Hepatocyte (in vitro differentiated cells): Measurements from ENCODE around the gene ZNF697. TPM values are rescaled to one million over a fixed set of nuclear protein-coding genes. Genes with fewer than 3 reads are reported as not detected.

Source experiments
- DNase-seq: peaks from one replicate; pipeline ENCODE4 v3.0.0-alpha.2; 2016; ENCODE audit warnings: low spot score
- H2AFZ ChIP-seq: fragments of 200-600 bp; sonication (generic); 2 replicates; pipeline ENCODE4 v1.6.0; 2016; ENCODE audit warnings: antibody characterized with exemption, mild to moderate bottlenecking
- H3K27ac ChIP-seq: fragments of 200-600 bp; sonication (generic); 2 replicates; pipeline ENCODE4 v1.5.1; 2016; ENCODE audit warnings: mild to moderate bottlenecking
- H3K27me3 ChIP-seq: fragments of 200-600 bp; sonication (generic); 2 replicates; pipeline ENCODE4 v1.6.1; 2016
- H3K36me3 ChIP-seq: fragments of 200-600 bp; sonication (generic); replicated peaks from 2 replicates; pipeline ENCODE4 v1.5.1; 2016; ENCODE audit warnings: low read depth; ENCODE audit not compliant: insufficient read depth
- H3K4me1 ChIP-seq: fragments of 200-600 bp; sonication (generic); 2 replicates; pipeline ENCODE4 v1.5.1; 2016; ENCODE audit warnings: mild to moderate bottlenecking, moderate library complexity; ENCODE audit not compliant: insufficient read depth
- H3K4me2 ChIP-seq: fragments of 200-600 bp; sonication (generic); 2 replicates; pipeline ENCODE4 v1.6.0; 2016
- H3K4me3 ChIP-seq: fragments of 200-600 bp; sonication (generic); 2 replicates; pipeline ENCODE4 v1.5.1; 2016; ENCODE audit warnings: mild to moderate bottlenecking
- H3K79me2 ChIP-seq: fragments of 200-600 bp; sonication (generic); 2 replicates; pipeline ENCODE4 v1.6.0; 2017; ENCODE audit warnings: mild to moderate bottlenecking
- H3K9me2 ChIP-seq: fragments of 200-600 bp; sonication (generic); replicated peaks from 2 replicates; pipeline ENCODE4 v1.6.0; 2017; ENCODE audit warnings: mild to moderate bottlenecking; ENCODE audit not compliant: insufficient read depth
- H3K9me3 ChIP-seq: fragments of 200-600 bp; sonication (generic); 2 replicates; pipeline ENCODE4 v1.5.1; 2016; ENCODE audit warnings: low read depth, mild to moderate bottlenecking
- H4K20me1 ChIP-seq: fragments of 200-600 bp; sonication (generic); 2 replicates; pipeline ENCODE4 v1.6.0; 2016; ENCODE audit warnings: mild to moderate bottlenecking; ENCODE audit not compliant: insufficient read depth, poor library complexity, severe bottlenecking
- CTCF ChIP-seq: fragments of 200-600 bp; sonication (generic); IDR thresholded peaks from 2 replicates; pipeline ENCODE4 v1.5.1; 2016; ENCODE audit warnings: antibody characterized with exemption, mild to moderate bottlenecking; ENCODE audit not compliant: poor library complexity
- EZH2 ChIP-seq: fragments of 200-600 bp; sonication (generic); IDR thresholded peaks from 2 replicates; pipeline ENCODE4 v1.6.1; 2016; ENCODE audit warnings: antibody characterized with exemption, mild to moderate bottlenecking, borderline replicate concordance
- EZH2phosphoT487 ChIP-seq: fragments of 200-600 bp; sonication (generic); IDR thresholded peaks from one replicate; pipeline ENCODE4 v1.6.1; 2018; ENCODE audit warnings: antibody characterized with exemption, mild to moderate bottlenecking, low read depth, moderate library complexity; ENCODE audit not compliant: unreplicated experiment, severe bottlenecking
- WGBS: methylation state at CpG from one replicate; pipeline ENCODE4 v1.1.6; 2016; ENCODE audit warnings: low lambda C conversion rate; ENCODE audit errors: missing lambda C conversion rate; 5-methylcytosine and 5-hydroxymethylcytosine counted together
- polyA plus RNA-seq: library from polyadenylated mRNA; unstranded; fragments of >200 nt; fragmentation: Nextera tagmentation; extraction: Ambion mirVana; gene quantifications from 2 replicates; pipeline ENCODE4 v1.2.1, GENCODE V29; 2016
- total RNA-seq: library from RNA; depleted of rRNA; stranded (reverse); fragments of >200 nt; gene quantifications from 2 replicates; pipeline ENCODE4 v1.2.3, GENCODE V29; 2014

Gene ZNF697
- total and polyA plus RNA-seq, 2 experiments from 2014 or later, result 0.58 to 7.5 TPM

- H3K79me2 ChIP-seq, result no peaks in the 10 kb centered on the region
- no peaks in the 10 kb centered on the region for H3K27me3 ChIP-seq
- no peak overlapping the region for H3K27ac ChIP-seq
- H3K9me3 ChIP-seq, result no peaks in the 10 kb centered on the region
- H4K20me1 ChIP-seq, result no peaks in the 10 kb centered on the region
- no peaks in the 10 kb centered on the region for H3K36me3 ChIP-seq
- 72% methylated on average over 1 of the region's 1 CpG for WGBS
- no peak overlapping the region for H3K4me3 ChIP-seq
- no peaks in the 10 kb centered on the region for H3K9me2 ChIP-seq
- H3K4me1 ChIP-seq, result peaks cover 12% of the 10 kb centered on the region
- TF ChIP-seq EZH2phosphoT487 (no peak), CTCF (no peak)
- no peak overlapping the region for H2AFZ ChIP-seq
- DNase-seq, result no peak
- H3K4me2 ChIP-seq, result no peak overlapping the region
Measured at GRCh38 chr1:119655154-119655553, 7.1 kb upstream of the ZNF697 start.

- 90% methylated on average over 3 of the region's 3 CpGs for WGBS
- H3K9me2 ChIP-seq, result no peaks in the 10 kb centered on the region
- no peaks in the 10 kb centered on the region for H3K9me3 ChIP-seq
- H3K4me1 ChIP-seq, result peaks cover 3% of the 10 kb centered on the region
- no peaks in the 10 kb centered on the region for H3K79me2 ChIP-seq
- H3K36me3 ChIP-seq, result no peaks in the 10 kb centered on the region
- no peaks in the 10 kb centered on the region for H4K20me1 ChIP-seq
- no peak overlapping the region for H2AFZ ChIP-seq
- no peak for TF ChIP-seq EZH2phosphoT487
- TF ChIP-seq EZH2, result no peak
- no peak for TF ChIP-seq CTCF
- H3K4me2 ChIP-seq, result no peak overlapping the region
- no peak overlapping the region for H3K4me3 ChIP-seq
- H3K27me3 ChIP-seq, result no peaks in the 10 kb centered on the region
- no peak for DNase-seq
- H3K27ac ChIP-seq, result no peak overlapping the region
Measured at GRCh38 chr1:119653839-119654170, 5.7 kb upstream of the ZNF697 start.

- TF ChIP-seq EZH2 (no peak), CTCF (no peak), EZH2phosphoT487 (no peak)
- H3K4me3 ChIP-seq, result no peak overlapping the region
- H3K4me1 ChIP-seq, result peaks cover 3% of the 10 kb centered on the region
- no peaks in the 10 kb centered on the region for H3K79me2 ChIP-seq
- DNase-seq, result no peak
- H3K9me2 ChIP-seq, result no peaks in the 10 kb centered on the region
- H3K9me3 ChIP-seq, result no peaks in the 10 kb centered on the region
- H3K36me3 ChIP-seq, result no peaks in the 10 kb centered on the region
- no peaks in the 10 kb centered on the region for H4K20me1 ChIP-seq
- H3K27me3 ChIP-seq, result no peaks in the 10 kb centered on the region
- no peak overlapping the region for H2AFZ ChIP-seq
- H3K4me2 ChIP-seq, result no peak overlapping the region
- H3K27ac ChIP-seq, result no peak overlapping the region
- 90% methylated on average over 4 of the region's 4 CpGs for WGBS
Measured at GRCh38 chr1:119653135-119653838, 5.2 kb upstream of the ZNF697 start.

- H3K4me1 ChIP-seq, result peaks cover 3% of the 10 kb centered on the region
- H4K20me1 ChIP-seq, result no peaks in the 10 kb centered on the region
- no peaks in the 10 kb centered on the region for H3K79me2 ChIP-seq
- H3K36me3 ChIP-seq, result no peaks in the 10 kb centered on the region
- 93% methylated on average over 4 of the region's 4 CpGs for WGBS
- H3K4me3 ChIP-seq, result no peak overlapping the region
- no peak overlapping the region for H3K27ac ChIP-seq
- no peak overlapping the region for H3K4me2 ChIP-seq
- no peak overlapping the region for H2AFZ ChIP-seq
- H3K9me2 ChIP-seq, result no peaks in the 10 kb centered on the region
- no peaks in the 10 kb centered on the region for H3K9me3 ChIP-seq
- DNase-seq, result no peak
- TF ChIP-seq CTCF, result no peak
- TF ChIP-seq EZH2phosphoT487, result no peak
- no peak for TF ChIP-seq EZH2
- no peaks in the 10 kb centered on the region for H3K27me3 ChIP-seq
Measured at GRCh38 chr1:119652587-119652986, 4.5 kb upstream of the ZNF697 start.
